HCT116 (cell line): Measurements from ENCODE around the gene SULT1C4. TPM values are rescaled to one million over a fixed set of nuclear protein-coding genes. Genes with fewer than 3 reads are reported as not detected.

Source experiments
- ATAC-seq: fragments of 200-7000 bp; cut with Tn5 transposase; 2 replicates; pipeline ENCODE4 v1.9.1; 2020; ENCODE audit warnings: mild to moderate bottlenecking, moderate library complexity
- BruUV-seq: library from RNA; stranded (reverse); fragments of 400-500 nt; replicated peaks from 2 replicates; lab custom pipeline; 2021; lab: Mats Ljungman, UMichigan
- CTCF ChIA-PET: fragments of 300-600 bp; sonication (Branson Sonifier 250); formaldehyde crosslinking; loops from one replicate; lab custom pipeline; 2021; ENCODE audit warnings: antibody characterized with exemption; lab: Charles Lee
- POLR2A ChIA-PET: fragments of 300-600, 350-600 bp; sonication (Branson Sonifier 250); formaldehyde crosslinking; loops from one replicate; lab custom pipeline; 2021; ENCODE audit warnings: antibody characterized with exemption; lab: Charles Lee
- RAD21 ChIA-PET, 2 experiments: fragments of 300-600 bp; sonication (Branson Sonifier 250); formaldehyde crosslinking; loops; one replicate each; lab custom pipeline; 2023; ENCODE audit warnings: low total read pairs in 2 of 2; ENCODE audit not compliant: uncharacterized antibody in 2 of 2, unreplicated experiment in 2 of 2, low non-redundant PET in 1 of 2; lab: Charles Lee
- DNase-seq: peaks from one replicate; pipeline ENCODE4 v3.0.0-alpha.2; 2010; ENCODE audit warnings: low read depth, low spot score
- H2AFZ ChIP-seq: fragments of 200-600 bp; shearing (Covaris generic), sonication (generic); 2 replicates; pipeline ENCODE4 v1.6.1; 2017; ENCODE audit warnings: low read depth, mixed run types, mixed read lengths, antibody characterized with exemption, low read length; ENCODE audit not compliant: poor library complexity, severe bottlenecking
- H3K27ac ChIP-seq: 2 replicates; pipeline ENCODE4 v1.5.1; 2012; ENCODE audit warnings: low read depth, low read length
- H3K27me3 ChIP-seq: fragments of 200-600 bp; sonication (generic); 2 replicates; pipeline ENCODE4 v1.6.1; 2016; ENCODE audit warnings: mixed run types, low read length, mixed read lengths; ENCODE audit not compliant: insufficient read depth
- H3K36me3 ChIP-seq, 2 experiments: fragments of 200-500 bp in 1 of 2; fragments of 200-600 bp in 1 of 2; sonication (Bioruptor generic) in 1 of 2; sonication (generic) in 1 of 2; 2 replicates each; pipeline versions ENCODE4 v1.5.1 to v1.6.1; 2014 to 2016; ENCODE audit warnings: low read length in 2 of 2, inconsistent platforms in 1 of 2, mixed read lengths in 1 of 2, mixed run types in 1 of 2; ENCODE audit not compliant: insufficient read depth in 2 of 2, control insufficient read depth in 1 of 2
- H3K4me1 ChIP-seq, 2 experiments: fragments of 200-600 bp in 1 of 2; sonication (generic) in 1 of 2; 2 replicates each; pipeline versions ENCODE4 v1.5.1 to v1.6.1; 2012 to 2017; ENCODE audit warnings: low read length in 2 of 2, inconsistent platforms in 1 of 2, mild to moderate bottlenecking in 1 of 2, mixed read lengths in 1 of 2, mixed run types in 1 of 2, moderate library complexity in 1 of 2; ENCODE audit not compliant: insufficient read depth in 2 of 2, control insufficient read depth in 1 of 2
- H3K4me2 ChIP-seq: fragments of 200-600 bp; sonication (generic); 2 replicates; pipeline ENCODE4 v1.6.1; 2017; ENCODE audit warnings: mixed run types, low read length, mixed read lengths
- H3K4me3 ChIP-seq, 2 experiments: fragments of 200-600 bp in 1 of 2; sonication (generic) in 1 of 2; replicated peaks in 1 of 2; 2 replicates each; pipeline ENCODE4 v1.5.1; 2011 to 2016; ENCODE audit warnings: low read length in 2 of 2, control low read depth in 1 of 2, low read depth in 1 of 2, mild to moderate bottlenecking in 1 of 2, mixed read lengths in 1 of 2, mixed run types in 1 of 2
- H3K79me2 ChIP-seq: fragments of 200-600 bp; sonication (generic); 2 replicates; pipeline ENCODE4 v1.6.1; 2017; ENCODE audit warnings: mild to moderate bottlenecking, mixed run types, low read length, moderate library complexity, mixed read lengths; ENCODE audit not compliant: insufficient read depth
- H3K9ac ChIP-seq: fragments of 200-600 bp; sonication (generic); 2 replicates; pipeline ENCODE4 v1.6.1; 2016; ENCODE audit warnings: low read length, mixed read lengths
- H3K9me2 ChIP-seq: fragments of 200-600 bp; sonication (generic), shearing (Covaris generic); 2 replicates; pipeline ENCODE4 v1.6.1; 2017; ENCODE audit warnings: mixed run types, mild to moderate bottlenecking, moderate library complexity; ENCODE audit not compliant: insufficient read depth
- H3K9me3 ChIP-seq, 2 experiments: fragments of 200-500 bp in 1 of 2; fragments of 200-600 bp in 1 of 2; sonication (Bioruptor generic) in 1 of 2; sonication (generic) in 1 of 2; 2 replicates each; pipeline ENCODE4 v1.6.1; 2014 to 2017; ENCODE audit warnings: low read length in 2 of 2, mixed read lengths in 2 of 2, inconsistent platforms in 1 of 2, low read depth in 1 of 2, mild to moderate bottlenecking in 1 of 2, mixed run types in 1 of 2, moderate library complexity in 1 of 2; ENCODE audit not compliant: control insufficient read depth in 1 of 2, insufficient read depth in 1 of 2
- H4K20me1 ChIP-seq: fragments of 200-600 bp; sonication (generic), shearing (Covaris generic); 2 replicates; pipeline ENCODE4 v1.6.1; 2017; ENCODE audit warnings: mixed run types, mild to moderate bottlenecking, moderate library complexity; ENCODE audit not compliant: insufficient read depth
- ELF1 ChIP-seq: IDR thresholded peaks from 2 replicates; pipeline ENCODE4 v1.6.1; 2012; ENCODE audit warnings: low read depth, borderline replicate concordance
- EZH2phosphoT487 ChIP-seq: fragments of 200-600 bp; IDR thresholded peaks from 2 replicates; pipeline ENCODE4 v1.6.1; 2018; ENCODE audit warnings: antibody characterized with exemption, borderline replicate concordance
- FOSL1 ChIP-seq: IDR thresholded peaks from 2 replicates; pipeline ENCODE4 v1.6.1; 2012; ENCODE audit warnings: low read depth
- MAX ChIP-seq: IDR thresholded peaks from 2 replicates; pipeline ENCODE4 v1.6.1; 2012
- POLR2A ChIP-seq: IDR thresholded peaks from 2 replicates; pipeline ENCODE4 v1.7.0; 2011; ENCODE audit warnings: borderline replicate concordance; ENCODE audit not compliant: insufficient read depth, insufficient read length; ENCODE audit errors: extremely low read depth
- TCF7L2 ChIP-seq: IDR thresholded peaks from 2 replicates; pipeline ENCODE4 v1.7.0; 2011; ENCODE audit warnings: borderline replicate concordance, inconsistent platforms; ENCODE audit not compliant: insufficient read depth, insufficient read length; ENCODE audit errors: extremely low read depth
- ZBTB33 ChIP-seq: IDR thresholded peaks from 2 replicates; pipeline ENCODE4 v1.6.1; 2011; ENCODE audit warnings: mild to moderate bottlenecking, low read length, moderate library complexity; ENCODE audit not compliant: insufficient replicate concordance; ENCODE audit errors: extremely low read depth
- ZFX ChIP-seq: fragments of 450-650 bp; IDR thresholded peaks from 2 replicates; pipeline ENCODE4 v1.6.1; 2017
- ZNF274 ChIP-seq: fragments of 200-500 bp; sonication (Bioruptor generic); IDR thresholded peaks from 2 replicates; pipeline ENCODE4 v1.6.1; 2014; ENCODE audit warnings: mild to moderate bottlenecking, low read depth, low read length, inconsistent platforms
- intact Hi-C: fragments of 100-400 bp; cut with micrococcal nuclease; formaldehyde crosslinking; loops from 2 replicates; pipeline ENCODE4 v1.10.0; 2022
- total RNA-seq: library from RNA; stranded (reverse); gene quantifications from one replicate; pipeline ENCODE4 v1.2.1, GENCODE V29; 2021; ENCODE audit not compliant: unreplicated experiment

Gene SULT1C4
- total RNA-seq, 1 experiment from 2014 or later: not detected

- Histone ChIP-seq H3K9me3 (no peaks in the 10 kb centered on the region), H3K27me3 (no peaks in the 10 kb centered on the region), H3K27ac (no peak overlapping the region), H3K4me2 (no peak overlapping the region), H3K9me2 (no peaks in the 10 kb centered on the region), H4K20me1 (no peaks in the 10 kb centered on the region), H3K79me2 (no peaks in the 10 kb centered on the region), H2AFZ (no peak overlapping the region), H3K4me1 (no peaks in the 10 kb centered on the region), H3K36me3 (no peaks in the 10 kb centered on the region), H3K4me3 (no peak overlapping the region), H3K9ac (no peak overlapping the region)
- ATAC-seq (no peak), DNase-seq (no peak)
- CTCF ChIA-PET: no interaction called here
- RAD21 ChIA-PET: no interaction called here
- no TSS peak for BruUV-seq
- POLR2A ChIA-PET: no interaction called here
- intact Hi-C loops: no loop called here
- TF ChIP-seq FOSL1 (no peak), ZBTB33 (no peak), ZNF274 (no peak), TCF7L2 (no peak), MAX (no peak), ZFX (no peak), POLR2A (no peak), EZH2phosphoT487 (no peak), ELF1 (no peak)
These were observed 45.3 kb downstream of the SULT1C4 start for GRCh38 chr2:108423067-108423466.
